Measurements from ENCODE around the gene ENTPD1.

DNA sequence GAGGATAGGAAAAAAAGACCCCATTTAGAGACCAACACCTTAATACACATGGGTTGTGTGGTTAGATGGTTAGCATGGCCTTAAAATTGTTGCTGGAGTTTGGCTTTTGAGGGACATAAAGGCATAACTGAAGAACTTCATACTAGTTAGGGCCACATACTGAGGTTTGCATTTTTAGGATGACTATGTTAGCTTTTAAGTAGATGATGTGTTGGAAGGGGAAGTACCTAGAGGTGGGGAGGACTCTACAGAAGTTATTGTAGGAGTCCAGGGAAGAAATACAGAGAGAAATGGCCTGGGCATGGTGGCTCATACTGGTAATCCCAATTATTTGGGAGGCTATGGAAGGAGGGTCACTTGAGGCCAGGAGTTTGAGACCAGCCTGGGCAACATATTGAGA lies 40.5 kb downstream of the ENTPD1 start:
- TF ChIP-seq, protein P1, sequence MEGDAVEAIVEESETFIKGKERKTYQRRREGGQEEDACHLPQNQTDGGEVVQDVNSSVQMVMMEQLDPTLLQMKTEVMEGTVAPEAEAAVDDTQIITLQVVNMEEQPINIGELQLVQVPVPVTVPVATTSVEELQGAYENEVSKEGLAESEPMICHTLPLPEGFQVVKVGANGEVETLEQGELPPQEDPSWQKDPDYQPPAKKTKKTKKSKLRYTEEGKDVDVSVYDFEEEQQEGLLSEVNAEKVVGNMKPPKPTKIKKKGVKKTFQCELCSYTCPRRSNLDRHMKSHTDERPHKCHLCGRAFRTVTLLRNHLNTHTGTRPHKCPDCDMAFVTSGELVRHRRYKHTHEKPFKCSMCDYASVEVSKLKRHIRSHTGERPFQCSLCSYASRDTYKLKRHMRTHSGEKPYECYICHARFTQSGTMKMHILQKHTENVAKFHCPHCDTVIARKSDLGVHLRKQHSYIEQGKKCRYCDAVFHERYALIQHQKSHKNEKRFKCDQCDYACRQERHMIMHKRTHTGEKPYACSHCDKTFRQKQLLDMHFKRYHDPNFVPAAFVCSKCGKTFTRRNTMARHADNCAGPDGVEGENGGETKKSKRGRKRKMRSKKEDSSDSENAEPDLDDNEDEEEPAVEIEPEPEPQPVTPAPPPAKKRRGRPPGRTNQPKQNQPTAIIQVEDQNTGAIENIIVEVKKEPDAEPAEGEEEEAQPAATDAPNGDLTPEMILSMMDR (IDR thresholded peaks at IDR 0.05), result no peak
- no peak for TF ChIP-seq EZH2 (IDR thresholded peaks at IDR 0.05)
- TF ChIP-seq EZH2phosphoT487 (IDR thresholded peaks at IDR 0.05), result no peak

All from neural progenitor cell (in vitro differentiated cells).